Right lobe of liver (tissue), 6 donors: ENCODE data around the gene FGF22. TPM values are rescaled to one million over a fixed set of nuclear protein-coding genes. Genes with fewer than 3 reads are reported as not detected.

ENCODE experiments used
- ATAC-seq, 4 donors: fragments of 200-7000 bp; cut with Tn5 transposase; one replicate each; pipeline ENCODE4 v1.9.1; 2020; ENCODE audit warnings: mild to moderate bottlenecking in 4 of 4, moderate library complexity in 4 of 4
- DNase-seq, 3 donors: peaks; one replicate each; pipeline ENCODE4 v3.0.0-alpha.2; 2020
- H3K27ac ChIP-seq, 3 donors: fragments of 200-600 bp; one replicate each; pipeline ENCODE4 v1.8.0; 2022
- H3K27me3 ChIP-seq, 2 donors: fragments of 200-600 bp; one replicate each; pipeline ENCODE4 v1.8.0; 2022
- H3K36me3 ChIP-seq, 4 donors: fragments of 200-600 bp; sonication (generic) in 1 of 4; one replicate each; pipeline versions ENCODE4 v1.5.1 to v1.8.0; 2017 to 2022; ENCODE audit warnings: control low read depth in 1 of 4
- H3K4me1 ChIP-seq, 4 donors: fragments of 200-600 bp; sonication (generic) in 1 of 4; one replicate each; pipeline versions ENCODE4 v1.5.1 to v1.8.0; 2017 to 2022; ENCODE audit warnings: control low read depth in 1 of 4
- H3K4me3 ChIP-seq, 3 donors: fragments of 200-600 bp; one replicate each; pipeline ENCODE4 v1.8.0; 2022
- H3K9me3 ChIP-seq, 4 donors: fragments of 200-600 bp; sonication (generic) in 1 of 4; one replicate each; pipeline versions ENCODE4 v1.5.1 to v1.8.0; 2017 to 2022; ENCODE audit warnings: control low read depth in 1 of 4
- CTCF ChIP-seq, 4 donors: fragments of 200-600 bp in 3 of 4; fragments of 450-650 bp in 1 of 4; IDR thresholded peaks; one replicate each; pipeline versions ENCODE4 v1.5.1 to v1.8.0; 2016 to 2022; ENCODE audit warnings: antibody characterized with exemption in 4 of 4, mild to moderate bottlenecking in 2 of 4
- POLR2A ChIP-seq: fragments of 450-650 bp; IDR thresholded peaks from one replicate; pipeline ENCODE4 v1.6.1; 2017; ENCODE audit warnings: antibody characterized with exemption, mild to moderate bottlenecking
- WGBS: methylation state at CpG from one replicate; pipeline ENCODE4 v1.1.6; 2018; ENCODE audit warnings: low coverage, low lambda C conversion rate; ENCODE audit not compliant: insufficient coverage; ENCODE audit errors: missing lambda C conversion rate; 5-methylcytosine and 5-hydroxymethylcytosine counted together
- intact Hi-C, 2 donors: fragments of 100-400 bp; cut with DNase I; formaldehyde crosslinking; loops; one replicate each; pipeline versions ENCODE4 v1.11.2 to v1.14.1; 2022
- total RNA-seq, 6 experiments: library from RNA; depleted of rRNA in 2 of 6; stranded (reverse); fragments of >200 nt in 2 of 6; fragmentation: NEBNext Ultra II Directional in 3 of 6; extraction: Animal tissue kit (Norgen Biotek cat#: 25700) in 3 of 6; gene quantifications; one replicate each; pipeline versions ENCODE4 v1.1.0 to v1.2.4, GENCODE V29; 2016 to 2023
- donor health status: DM: no; HTN: yes; CAD: no.
- donor health status: DM: no; HTN: no; CAD: no.
- donor health status: DM: no; HTN: no; CAD: no.
- donor health status: DM: no; HTN: yes; CAD: no.
- donor health status: DM: no; HTN: yes; CAD: no.

The FGF22 gene
- total RNA-seq, 6 experiments from 2014 or later: 0.15 TPM; not detected in 5

DNA sequence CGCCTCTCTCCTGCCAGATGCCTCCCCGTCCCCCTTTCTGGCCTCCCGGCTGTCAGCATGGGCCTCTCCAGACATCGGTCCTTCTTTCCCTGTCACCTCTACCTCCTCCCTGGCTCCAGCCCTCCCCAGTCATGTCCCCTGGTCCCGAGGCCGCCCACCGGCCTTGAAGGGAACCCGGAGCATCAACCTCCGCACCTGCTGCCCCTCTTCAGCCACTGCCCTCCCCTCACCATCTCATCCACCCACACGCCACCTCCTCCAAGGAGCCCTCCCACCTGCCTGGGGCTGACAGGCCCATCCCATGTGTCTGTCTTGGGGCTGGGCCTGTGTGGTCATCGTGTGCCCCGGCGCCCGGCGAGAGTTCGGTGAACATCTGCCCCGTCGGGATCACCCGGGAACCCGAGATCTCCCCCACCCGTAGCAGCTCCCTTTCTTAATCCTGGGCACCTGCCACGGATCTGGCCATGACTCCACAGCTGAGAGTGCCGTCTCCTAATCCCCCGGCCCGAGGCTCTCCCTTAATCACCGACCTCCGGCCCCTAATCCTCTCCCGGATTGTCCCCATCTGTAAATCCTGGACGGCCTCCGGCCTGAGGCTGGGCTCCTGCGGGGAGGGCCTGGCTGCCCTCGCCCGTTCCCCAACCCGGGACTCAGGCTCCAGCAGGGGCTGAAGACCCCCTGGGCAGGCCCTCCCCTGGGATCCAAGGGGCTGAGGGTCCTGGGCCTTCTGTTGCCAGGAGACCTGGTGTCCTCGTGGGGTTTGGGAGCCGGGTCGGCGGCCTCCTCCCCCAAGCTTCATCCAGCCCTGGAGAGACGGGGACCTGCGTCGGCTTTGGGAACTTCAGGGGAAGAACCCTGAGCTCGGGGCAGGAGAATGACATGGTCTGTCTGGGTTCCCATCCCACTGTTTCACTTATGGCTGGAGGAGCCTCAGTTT is 44.1 kb upstream of the FGF22 start:
- Histone ChIP-seq H3K4me3 (no peak overlapping the region), H3K27ac (no peak overlapping the region), H3K36me3 (no peaks in the 10 kb centered on the region), H3K9me3 (no peaks in the 10 kb centered on the region), H3K27me3 (peaks cover 0 to 18% of the 10 kb centered on the region in 2 donors), H3K4me1 (no peaks in the 10 kb centered on the region)
- intact Hi-C loops: loop anchor here in 1 of 2 donors (10.0 kb wide), 1 partner anchor 139 kb away; no protein-coding TSS in a partner anchor
- TF ChIP-seq CTCF (IDR thresholded peaks at IDR 0.05): no peak
- no peak for TF ChIP-seq POLR2A
- ATAC-seq: no peak
- 71% methylated on average over 23 of the region's 42 CpGs for WGBS
- DNase-seq: no peak

DNA sequence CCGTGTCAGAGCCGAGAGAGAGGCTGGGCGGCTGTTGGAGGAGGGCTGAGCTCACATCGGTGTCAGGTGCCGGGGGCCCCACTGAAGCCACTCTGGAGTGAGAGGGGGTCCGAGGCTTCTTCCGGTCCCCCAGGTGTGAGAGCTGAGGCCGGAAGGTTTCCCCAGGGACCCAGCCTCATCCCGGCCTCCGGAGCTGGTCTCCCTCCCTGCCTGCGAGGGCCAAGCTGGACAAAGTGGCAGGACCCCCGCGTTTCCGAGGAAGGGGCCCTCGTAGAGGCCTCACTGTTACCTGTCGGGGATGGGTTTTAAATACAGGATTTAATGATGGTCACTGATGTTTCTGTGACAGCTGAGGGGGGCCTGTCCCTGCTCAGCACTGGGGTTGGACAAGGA is 43.4 kb upstream of the FGF22 start:
- Histone ChIP-seq H3K36me3 (no peaks in the 10 kb centered on the region), H3K27ac (no peak overlapping the region), H3K4me3 (no peak overlapping the region), H3K27me3 (peaks cover 0 to 11% of the 10 kb centered on the region in 2 donors), H3K9me3 (no peaks in the 10 kb centered on the region), H3K4me1 (no peaks in the 10 kb centered on the region)
- ATAC-seq: no peak
- intact Hi-C loops: loop anchor here in 1 of 2 donors (10.0 kb wide), 1 partner anchor 139 kb away; no protein-coding TSS in a partner anchor
- 42% methylated on average over 2 of the region's 16 CpGs for WGBS
- TF ChIP-seq POLR2A: no peak
- DNase-seq: no peak

- no peak for TF ChIP-seq POLR2A
- H3K36me3 ChIP-seq: no peaks in the 10 kb centered on the region
- H3K9me3 ChIP-seq: no peaks in the 10 kb centered on the region
- H3K4me1 ChIP-seq: no peaks in the 10 kb centered on the region
- ATAC-seq: no peak
- no peaks in the 10 kb centered on the region for H3K27me3 ChIP-seq
- H3K27ac ChIP-seq: no peak overlapping the region
- intact Hi-C loops: loop anchor here in 1 of 2 donors (10.0 kb wide), 1 partner anchor 137 kb away; no protein-coding TSS in a partner anchor
- H3K4me3 ChIP-seq: no peak overlapping the region
- DNase-seq: no peak
- WGBS: 47% methylated on average over 6 of the region's 18 CpGs
Measured at GRCh38 chr19:597406-598315, 42.0 kb upstream of the FGF22 start.

DNA sequence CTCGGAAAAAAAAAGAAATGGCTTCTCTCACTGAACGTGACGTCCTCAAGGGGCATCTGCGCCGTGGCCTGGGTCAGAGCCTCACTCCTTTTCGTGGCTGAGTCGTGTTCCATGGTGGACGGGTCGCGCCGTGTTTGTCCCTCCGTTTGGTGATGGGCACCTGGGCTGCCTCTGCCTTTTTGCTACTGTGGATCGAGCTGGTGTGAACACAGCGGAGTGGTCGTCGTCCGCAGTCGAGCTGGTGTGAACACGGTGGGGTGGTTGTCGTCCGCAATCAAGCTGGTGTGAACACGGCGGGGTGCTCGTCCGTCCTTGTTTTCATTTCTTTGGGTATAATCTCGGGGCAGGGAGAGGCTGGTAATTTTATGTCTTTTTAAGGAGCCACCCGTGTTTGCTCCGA is 38.4 kb upstream of the FGF22 start:
- WGBS: 91% methylated on average over 16 of the region's 28 CpGs
- no peak overlapping the region for H3K27ac ChIP-seq
- TF ChIP-seq POLR2A (no peak), CTCF (IDR thresholded peaks at IDR 0.05) (no peak)
- no peak overlapping the region for H3K4me3 ChIP-seq
- no peaks in the 10 kb centered on the region for H3K27me3 ChIP-seq
- no peaks in the 10 kb centered on the region for H3K4me1 ChIP-seq
- ATAC-seq (no peak), DNase-seq (no peak)
- no peaks in the 10 kb centered on the region for H3K9me3 ChIP-seq
- no peaks in the 10 kb centered on the region for H3K36me3 ChIP-seq
- intact Hi-C loops: no loop called here

DNA sequence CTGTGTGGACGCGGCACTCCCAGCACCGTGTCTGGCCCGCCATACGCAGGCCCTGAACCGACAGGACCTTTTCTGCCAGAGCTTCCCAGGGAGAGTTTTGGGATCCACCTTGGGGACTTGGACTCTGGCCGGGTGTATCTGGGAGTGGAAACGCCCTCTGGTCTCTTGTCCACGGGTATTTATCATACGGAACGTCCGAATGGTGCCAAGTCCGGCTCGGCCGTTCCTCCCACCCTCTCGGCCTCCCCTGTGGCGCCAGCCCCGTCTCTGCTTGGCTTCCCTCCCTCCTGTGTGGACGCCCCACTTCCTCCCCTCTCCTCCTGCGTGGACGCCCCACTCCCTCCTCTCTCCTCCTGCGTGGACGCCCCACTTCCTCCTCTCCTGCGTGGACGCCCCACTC is 37.9 kb upstream of the FGF22 start:
- Histone ChIP-seq H3K27me3 (no peaks in the 10 kb centered on the region), H3K27ac (no peak overlapping the region)
- WGBS: 82% methylated on average over 14 of the region's 25 CpGs

More for the DNA sequence above, 37.9 kb upstream of the FGF22 start:
- no peak overlapping the region for H3K4me3 ChIP-seq
- DNase-seq (no peak), ATAC-seq (no peak)
- intact Hi-C loops: no loop called here
- H3K4me1 ChIP-seq: no peaks in the 10 kb centered on the region
- TF ChIP-seq POLR2A (no peak), CTCF (IDR thresholded peaks at IDR 0.05) (no peak)
- no peaks in the 10 kb centered on the region for H3K36me3 ChIP-seq
- H3K9me3 ChIP-seq: no peaks in the 10 kb centered on the region
